Uterus (tissue), 4 donors: ENCODE measurements around the gene CBX2. TPM values are rescaled to one million over a fixed set of nuclear protein-coding genes. Genes with fewer than 3 reads are reported as not detected.

Experiments
- DNase-seq, 2 donors: peaks; one replicate each; pipeline ENCODE4 v3.0.0-alpha.2; 2019 to 2020
- H3K27ac ChIP-seq, 2 donors: fragments of 200-600 bp; sonication (generic); 1 replicate in 1 of 2; 2 replicates in 1 of 2; pipeline ENCODE4 v1.5.1; 2016 to 2018
- H3K27me3 ChIP-seq, 2 donors: fragments of 200-600 bp; sonication (generic); one replicate each; pipeline ENCODE4 v1.5.1; 2018 to 2019; ENCODE audit warnings: control low read depth in 1 of 2
- H3K36me3 ChIP-seq, 2 donors: fragments of 200-600 bp; sonication (generic); one replicate each; pipeline ENCODE4 v1.5.1; 2019; ENCODE audit warnings: control low read depth in 1 of 2
- H3K4me1 ChIP-seq, 2 donors: fragments of 200-600 bp; sonication (generic); one replicate each; pipeline ENCODE4 v1.5.1; 2018 to 2019; ENCODE audit warnings: control low read depth in 1 of 2
- H3K4me3 ChIP-seq, 2 donors: fragments of 200-600 bp; sonication (generic); 1 replicate in 1 of 2; 2 replicates in 1 of 2; pipeline ENCODE4 v1.5.1; 2018 to 2019; ENCODE audit warnings: mild to moderate bottlenecking in 1 of 2
- H3K9me3 ChIP-seq, 2 donors: fragments of 200-600 bp; sonication (generic); one replicate each; pipeline ENCODE4 v1.5.1; 2019; ENCODE audit warnings: control low read depth in 1 of 2
- CTCF ChIP-seq, 4 experiments: fragments of 200-600 bp in 2 of 4; fragments of 450-650 bp in 2 of 4; sonication (generic) in 2 of 4; IDR thresholded peaks; one replicate each; pipeline ENCODE4 v1.5.1; 2016 to 2019; ENCODE audit warnings: antibody characterized with exemption in 4 of 4, mild to moderate bottlenecking in 2 of 4, moderate library complexity in 1 of 4
- POLR2A ChIP-seq, 2 donors: fragments of 450-650 bp; IDR thresholded peaks; one replicate each; pipeline ENCODE4 v1.6.1; 2016; ENCODE audit warnings: antibody characterized with exemption in 2 of 2, mild to moderate bottlenecking in 1 of 2, moderate library complexity in 1 of 2
- intact Hi-C: fragments of 100-400 bp; cut with DNase I; formaldehyde crosslinking; loops from one replicate; pipeline ENCODE4 v1.15.1; 2023; ENCODE audit warnings: low total_unique reads
- total RNA-seq, 4 donors: library from RNA; depleted of rRNA in 3 of 4; stranded (reverse); fragments of >200 nt in 3 of 4; gene quantifications; one replicate each; pipeline versions ENCODE4 v1.1.0 to v1.2.4, GENCODE V29; 2014 to 2023
- donor health status: DM: yes; HTN: yes; CAD: no.

Gene CBX2
- 10 to 100 TPM in 1 of 4 donors, 1 to 10 TPM in 2, not detected in 1; 1.0 to 14.9 (median 4.6) TPM for total RNA-seq

- Histone ChIP-seq H3K4me1 (peaks cover 0 to 10% of the 10 kb centered on the region in 2 donors), H3K27ac (peak within 1 kb of the TSS; percentile 20 to 26), H3K36me3 (no peaks in the 10 kb centered on the region), H3K4me3 (peak within 1 kb of the TSS; percentile 36 to 57), H3K9me3 (no peaks in the 10 kb centered on the region), H3K27me3 (peaks cover 0 to 20% of the 10 kb centered on the region in 2 donors)
- peak; percentile 61 to 81 for DNase-seq
- intact Hi-C loops: no loop called here
- no peak for TF ChIP-seq CTCF (IDR thresholded peaks at IDR 0.05)
- TF ChIP-seq POLR2A (IDR thresholded peaks at IDR 0.05): peak in 1 of 2 donors; percentile 21
Measured at GRCh38 chr17:79777894-79778503, at the start of gene CBX2. CBX2 (plus strand) TSS chr17:79778148; CDS start chr17:79778236, 88 bp downstream.

- TF ChIP-seq CTCF (IDR thresholded peaks at IDR 0.05) (no peak), POLR2A (IDR thresholded peaks at IDR 0.05) (no peak)
- Histone ChIP-seq H3K27ac (peak overlapping the region in 1 of 2 donors; percentile 3), H3K4me3 (peak overlapping the region; percentile 24 to 29), H3K9me3 (no peaks in the 10 kb centered on the region), H3K27me3 (no peaks in the 10 kb centered on the region), H3K4me1 (no peaks in the 10 kb centered on the region), H3K36me3 (no peaks in the 10 kb centered on the region)
- DNase-seq: peak; percentile 82 to 85
- intact Hi-C loops: no loop called here
Measured at GRCh38 chr17:79728169-79728907, 49.6 kb upstream of the CBX2 start.

GRCh38 chr17:79728908-79729471, 49.0 kb upstream of the CBX2 start:
- Histone ChIP-seq H3K27ac (no peak overlapping the region), H3K9me3 (no peaks in the 10 kb centered on the region), H3K4me3 (no peak overlapping the region), H3K4me1 (no peaks in the 10 kb centered on the region), H3K27me3 (no peaks in the 10 kb centered on the region), H3K36me3 (no peaks in the 10 kb centered on the region)
- intact Hi-C loops: no loop called here
- TF ChIP-seq CTCF (IDR thresholded peaks at IDR 0.05): no peak
- DNase-seq: no peak

GRCh38 chr17:79729761-79730160, 48.2 kb upstream of the CBX2 start:
- Histone ChIP-seq H3K4me1 (no peaks in the 10 kb centered on the region), H3K27ac (no peak overlapping the region), H3K9me3 (no peaks in the 10 kb centered on the region), H3K27me3 (no peaks in the 10 kb centered on the region), H3K36me3 (no peaks in the 10 kb centered on the region), H3K4me3 (no peak overlapping the region)
- TF ChIP-seq POLR2A (IDR thresholded peaks at IDR 0.05) (no peak), CTCF (IDR thresholded peaks at IDR 0.05) (no peak)
- intact Hi-C loops: no loop called here
- no peak for DNase-seq

GRCh38 chr17:79730437-79730768, 47.5 kb upstream of the CBX2 start:
- no peak for DNase-seq
- Histone ChIP-seq H3K4me1 (no peaks in the 10 kb centered on the region), H3K36me3 (no peaks in the 10 kb centered on the region), H3K27ac (no peak overlapping the region), H3K27me3 (no peaks in the 10 kb centered on the region), H3K9me3 (no peaks in the 10 kb centered on the region), H3K4me3 (no peak overlapping the region)
- intact Hi-C loops: no loop called here
- no peak for TF ChIP-seq CTCF (IDR thresholded peaks at IDR 0.05)
- no peak for TF ChIP-seq POLR2A (IDR thresholded peaks at IDR 0.05)
